ENCODE results near the gene ARHGAP18. TPM values are rescaled to one million over a fixed set of nuclear protein-coding genes. Genes with fewer than 3 reads are reported as not detected.

ARHGAP18 gene
- total and polyA plus RNA-seq, 2 donors = 4.9 to 39.5 TPM

DNA sequence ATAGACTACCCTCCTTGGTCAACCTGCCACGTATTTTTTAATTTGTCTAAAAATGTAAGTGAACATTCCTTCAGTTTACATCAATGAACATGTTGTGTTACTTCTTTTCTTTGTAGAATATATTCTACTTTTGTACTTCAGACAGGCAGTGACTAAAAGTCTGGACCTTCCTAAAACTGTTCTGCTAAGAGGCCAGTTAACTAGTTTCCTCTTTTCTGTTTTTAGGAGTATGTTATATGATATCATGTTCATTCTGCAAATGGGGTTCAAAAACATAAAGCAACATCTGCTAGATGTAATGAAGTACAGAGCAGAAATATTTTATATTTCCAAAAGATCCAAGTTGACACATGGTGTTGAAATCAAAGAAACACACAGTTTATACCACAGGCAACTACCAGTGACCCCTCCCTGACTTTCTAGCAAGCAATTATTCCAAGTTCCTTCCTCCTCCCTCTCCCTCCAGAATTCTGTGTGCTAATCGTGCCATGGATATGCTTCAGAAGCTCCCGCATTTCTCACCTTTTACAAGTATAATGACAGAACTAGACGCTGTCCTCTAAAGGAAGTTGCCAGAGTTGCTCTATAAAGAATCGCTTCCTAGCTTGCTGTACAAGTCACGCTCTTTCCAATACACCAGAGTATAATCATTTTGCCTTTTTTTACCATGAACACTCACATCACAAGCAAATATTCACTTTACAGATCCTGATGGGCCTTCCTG is 64.7 kb downstream of the ARHGAP18 start:
- DNase-seq (ENCODE audit: extremely low spot score) = no peak
- Histone ChIP-seq H3K4me3 (ENCODE audit: low read depth, low read length) (no peak overlapping the region), H3K36me3 (ENCODE audit: insufficient read depth) (no peaks in the 10 kb centered on the region), H3K27ac (ENCODE audit: low read depth) (no peak overlapping the region), H3K4me1 (ENCODE audit: insufficient read depth) (no peaks in the 10 kb centered on the region)
- 69% methylated on average over 6 of the region's 6 CpGs for WGBS

DNA sequence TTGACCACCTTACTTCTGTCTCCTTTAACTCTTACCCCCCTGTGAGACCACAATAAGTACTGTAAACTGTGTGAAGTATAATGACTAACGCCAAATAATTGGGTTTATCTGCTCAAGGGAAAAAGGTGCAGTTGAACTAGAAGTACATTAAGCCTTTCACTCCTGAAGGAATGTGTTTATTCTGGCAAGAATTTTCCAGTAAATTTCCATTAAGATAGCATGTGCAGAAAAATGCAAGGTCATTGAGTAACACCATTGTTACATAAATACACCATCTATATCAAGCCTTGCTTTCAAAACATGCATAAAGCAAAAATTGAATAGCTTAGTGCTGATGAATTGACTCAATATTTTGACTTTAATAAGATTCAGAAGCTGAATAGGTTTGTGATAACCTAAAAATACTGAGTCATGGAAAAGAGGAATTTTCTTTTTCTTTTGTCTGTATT is 65.4 kb downstream of the ARHGAP18 start:
- 64% methylated on average over 1 of the region's 1 CpG for WGBS
- no peak overlapping the region for H3K4me3 ChIP-seq (ENCODE audit: low read depth, low read length)
- H3K4me1 ChIP-seq (ENCODE audit: insufficient read depth) = no peaks in the 10 kb centered on the region
- H3K27ac ChIP-seq (ENCODE audit: low read depth) = no peak overlapping the region
- DNase-seq (ENCODE audit: extremely low spot score) = no peak
- H3K36me3 ChIP-seq (ENCODE audit: insufficient read depth) = no peaks in the 10 kb centered on the region

DNA sequence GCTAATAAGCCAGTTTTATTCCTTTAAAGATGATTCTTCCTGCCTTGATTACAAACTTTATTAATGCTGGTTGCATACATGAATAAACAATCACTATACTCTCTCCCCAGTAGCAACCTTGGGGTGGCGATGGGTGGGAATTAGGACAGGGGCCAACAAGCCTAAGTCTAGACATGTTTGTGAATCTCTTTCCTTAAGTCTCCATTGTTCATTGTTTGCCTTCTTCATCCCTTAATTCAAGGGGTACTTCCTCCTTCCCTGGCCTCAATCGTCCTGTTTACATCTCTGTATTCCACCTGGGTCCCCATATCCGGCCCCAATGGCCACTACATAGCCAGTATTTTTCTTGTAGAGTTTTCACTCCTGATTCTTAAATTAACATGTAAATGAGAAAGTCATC is 66.0 kb downstream of the ARHGAP18 start:
- Histone ChIP-seq H3K27ac (ENCODE audit: low read depth) (no peak overlapping the region), H3K36me3 (ENCODE audit: insufficient read depth) (no peaks in the 10 kb centered on the region), H3K4me3 (ENCODE audit: low read depth, low read length) (no peak overlapping the region), H3K4me1 (ENCODE audit: insufficient read depth) (no peaks in the 10 kb centered on the region)
- WGBS = 77% methylated on average over 3 of the region's 3 CpGs
- DNase-seq (ENCODE audit: extremely low spot score) = no peak

DNA sequence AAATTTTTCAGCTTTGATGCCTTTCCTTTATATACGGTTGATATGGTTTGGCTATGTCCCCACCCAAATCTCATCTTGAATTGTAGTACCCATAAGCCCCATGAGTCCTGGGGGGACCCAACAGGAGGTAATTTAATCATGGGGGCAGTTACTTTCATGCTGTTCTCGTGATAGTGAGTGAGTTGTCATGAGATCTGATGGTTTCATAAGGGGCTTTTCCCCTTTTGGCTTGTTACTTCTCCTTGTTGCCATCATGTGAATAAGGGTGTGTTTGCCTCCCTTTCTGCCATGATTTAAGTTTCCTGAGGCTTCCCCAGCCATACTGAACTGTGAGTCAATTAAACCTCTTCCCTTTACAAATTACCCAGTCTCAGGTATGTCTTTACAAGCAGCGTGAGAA is 66.8 kb downstream of the ARHGAP18 start:
- no peak overlapping the region for H3K4me3 ChIP-seq (ENCODE audit: low read depth, low read length)
- 92% methylated on average over 3 of the region's 3 CpGs for WGBS
- no peaks in the 10 kb centered on the region for H3K4me1 ChIP-seq (ENCODE audit: insufficient read depth)
- H3K27ac ChIP-seq (ENCODE audit: low read depth) = no peak overlapping the region
- no peak for DNase-seq (ENCODE audit: extremely low spot score)
- H3K36me3 ChIP-seq (ENCODE audit: insufficient read depth) = no peaks in the 10 kb centered on the region

DNA sequence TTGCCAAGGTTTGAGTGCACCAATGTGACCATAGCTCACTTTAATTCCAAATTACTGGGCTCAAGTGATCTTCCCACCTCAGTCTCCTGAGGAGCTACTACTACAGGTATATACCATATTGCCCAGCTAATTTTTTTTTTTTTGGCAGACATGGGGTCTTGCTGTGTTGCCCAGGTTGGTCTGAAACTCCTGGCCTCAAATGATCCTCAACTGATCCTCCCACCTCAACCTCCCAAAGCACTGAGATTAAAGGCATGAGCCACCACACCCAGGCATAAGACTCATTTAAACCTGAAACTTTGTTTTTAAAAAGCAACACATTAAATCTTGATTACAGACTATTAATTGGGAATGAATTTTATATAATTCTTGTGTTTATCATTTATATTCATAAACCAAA is 67.7 kb downstream of the ARHGAP18 start:
- Histone ChIP-seq H3K27ac (ENCODE audit: low read depth) (no peak overlapping the region), H3K4me1 (ENCODE audit: insufficient read depth) (no peaks in the 10 kb centered on the region), H3K36me3 (ENCODE audit: insufficient read depth) (no peaks in the 10 kb centered on the region), H3K4me3 (ENCODE audit: low read depth, low read length) (no peak overlapping the region)
- DNase-seq (ENCODE audit: extremely low spot score) = no peak

DNA sequence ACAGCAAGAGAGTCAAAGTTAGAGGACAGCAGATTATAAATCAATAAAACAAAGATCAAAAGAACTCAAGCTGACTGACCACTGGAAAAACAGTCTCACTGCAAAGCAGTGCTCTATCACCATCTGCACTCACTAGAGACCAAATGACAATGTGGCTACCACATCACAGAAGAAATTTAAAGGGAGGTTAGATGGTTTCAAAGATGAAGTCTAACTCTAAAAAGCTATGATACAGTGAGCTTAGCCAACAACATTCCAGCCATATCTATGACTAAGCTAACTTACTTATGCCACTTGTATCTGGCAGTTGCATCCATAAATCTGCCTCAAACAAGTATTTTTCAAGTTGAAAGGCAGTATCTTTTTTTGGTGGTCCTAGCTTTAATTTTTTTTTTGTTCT is 68.6 kb downstream of the ARHGAP18 start:
- H3K4me1 ChIP-seq (ENCODE audit: insufficient read depth) = no peaks in the 10 kb centered on the region
- no peak overlapping the region for H3K27ac ChIP-seq (ENCODE audit: low read depth)
- DNase-seq (ENCODE audit: extremely low spot score) = no peak
- no peak overlapping the region for H3K4me3 ChIP-seq (ENCODE audit: low read depth, low read length)
- no peaks in the 10 kb centered on the region for H3K36me3 ChIP-seq (ENCODE audit: insufficient read depth)

DNA sequence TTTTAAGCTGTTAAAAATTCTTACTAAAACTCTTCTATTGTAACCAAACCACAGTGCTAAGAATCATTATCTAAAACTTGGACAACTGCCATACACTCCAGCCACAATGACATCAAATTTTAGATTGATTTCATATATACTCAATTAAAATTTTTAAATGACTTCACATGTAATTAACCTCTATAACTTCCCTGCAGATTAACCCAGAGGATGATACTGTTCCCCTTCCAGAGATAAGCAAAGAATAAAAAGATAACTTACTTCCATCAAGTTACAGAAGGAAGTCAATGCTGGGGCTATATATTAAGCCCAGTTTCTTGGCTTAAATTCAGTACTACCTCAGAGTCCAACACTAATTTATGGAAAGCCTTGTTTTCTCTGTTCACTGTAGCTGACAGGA is 71.3 kb downstream of the ARHGAP18 start:
- no peak overlapping the region for H3K4me3 ChIP-seq (ENCODE audit: low read depth, low read length)
- no peaks in the 10 kb centered on the region for H3K4me1 ChIP-seq (ENCODE audit: insufficient read depth)
- no peak overlapping the region for H3K27ac ChIP-seq (ENCODE audit: low read depth)
- H3K36me3 ChIP-seq (ENCODE audit: insufficient read depth) = peaks cover 2% of the 10 kb centered on the region
- no peak for DNase-seq (ENCODE audit: extremely low spot score)

DNA sequence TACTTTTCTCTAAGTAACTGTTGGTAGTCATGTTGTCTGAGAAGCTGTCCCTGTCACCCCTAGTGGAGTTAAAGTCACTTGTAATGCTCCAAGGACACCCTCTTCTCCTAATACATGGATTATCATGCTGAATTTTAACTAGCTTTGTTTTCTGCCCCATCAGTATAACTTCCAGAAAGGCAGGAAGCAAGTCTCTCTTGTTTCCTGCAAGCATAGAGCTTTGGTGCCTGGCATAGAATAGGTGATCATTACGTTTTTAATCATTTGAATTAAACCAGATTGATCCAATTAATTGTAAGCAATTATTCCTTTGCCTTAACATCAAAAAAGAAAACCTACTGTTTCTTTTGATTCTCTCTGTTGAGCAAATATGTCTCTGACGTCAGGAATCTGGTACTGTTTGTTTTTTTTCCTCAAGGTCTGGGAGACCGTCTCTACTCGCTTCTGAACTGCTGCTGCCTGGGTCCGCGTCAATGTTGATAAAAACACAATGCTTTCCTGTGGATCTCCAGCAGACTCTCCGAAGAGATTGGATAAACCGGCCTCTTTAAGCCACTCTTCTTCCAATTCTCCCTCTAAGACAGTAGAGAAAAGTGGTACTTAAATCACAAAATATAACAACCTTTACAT is 71.8 kb downstream of the ARHGAP18 start:
- no peak overlapping the region for H3K27ac ChIP-seq (ENCODE audit: low read depth)
- no peak for DNase-seq (ENCODE audit: extremely low spot score)
- no peak overlapping the region for H3K4me3 ChIP-seq (ENCODE audit: low read depth, low read length)
- peaks cover 2% of the 10 kb centered on the region for H3K36me3 ChIP-seq (ENCODE audit: insufficient read depth)
- WGBS = 36% methylated on average over 8 of the region's 8 CpGs
- no peaks in the 10 kb centered on the region for H3K4me1 ChIP-seq (ENCODE audit: insufficient read depth)

DNA sequence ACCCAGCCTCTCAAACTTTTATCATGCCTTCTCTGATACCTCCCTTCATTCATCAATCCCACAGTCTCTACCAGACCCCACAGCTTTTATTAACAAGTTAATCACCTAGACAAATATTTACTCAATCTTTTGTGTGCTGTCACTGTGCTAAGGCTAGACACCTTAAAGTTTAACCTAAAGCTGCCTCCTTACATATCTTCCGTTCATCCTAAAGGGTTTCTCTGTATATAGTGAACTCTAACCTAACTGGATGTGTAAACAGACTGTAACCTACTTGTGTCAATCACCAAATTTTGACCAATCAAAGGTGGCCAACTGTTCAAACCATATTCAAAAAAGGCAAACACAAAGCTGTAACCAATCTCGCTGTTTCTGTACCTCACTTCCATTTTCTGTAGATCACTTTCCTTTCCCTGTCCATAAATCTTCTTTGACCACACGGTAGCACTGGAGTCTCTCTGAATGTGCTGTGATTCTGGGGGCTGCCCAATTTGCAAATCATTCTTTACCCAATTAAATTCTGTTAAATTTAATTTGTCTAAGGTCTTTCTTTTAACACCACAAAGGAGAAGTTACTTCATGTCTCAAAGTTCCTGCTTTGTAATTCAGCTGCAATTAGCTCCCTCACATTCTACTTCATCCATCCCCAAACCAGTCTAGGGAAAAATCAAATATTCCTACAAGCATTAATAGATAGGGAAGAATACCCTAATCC is 72.5 kb downstream of the ARHGAP18 start:
- no peak for DNase-seq (ENCODE audit: extremely low spot score)
- Histone ChIP-seq H3K4me1 (ENCODE audit: insufficient read depth) (no peaks in the 10 kb centered on the region), H3K36me3 (ENCODE audit: insufficient read depth) (peaks cover 2% of the 10 kb centered on the region), H3K4me3 (ENCODE audit: low read depth, low read length) (no peak overlapping the region), H3K27ac (ENCODE audit: low read depth) (no peak overlapping the region)
- 90% methylated on average over 3 of the region's 3 CpGs for WGBS

DNA sequence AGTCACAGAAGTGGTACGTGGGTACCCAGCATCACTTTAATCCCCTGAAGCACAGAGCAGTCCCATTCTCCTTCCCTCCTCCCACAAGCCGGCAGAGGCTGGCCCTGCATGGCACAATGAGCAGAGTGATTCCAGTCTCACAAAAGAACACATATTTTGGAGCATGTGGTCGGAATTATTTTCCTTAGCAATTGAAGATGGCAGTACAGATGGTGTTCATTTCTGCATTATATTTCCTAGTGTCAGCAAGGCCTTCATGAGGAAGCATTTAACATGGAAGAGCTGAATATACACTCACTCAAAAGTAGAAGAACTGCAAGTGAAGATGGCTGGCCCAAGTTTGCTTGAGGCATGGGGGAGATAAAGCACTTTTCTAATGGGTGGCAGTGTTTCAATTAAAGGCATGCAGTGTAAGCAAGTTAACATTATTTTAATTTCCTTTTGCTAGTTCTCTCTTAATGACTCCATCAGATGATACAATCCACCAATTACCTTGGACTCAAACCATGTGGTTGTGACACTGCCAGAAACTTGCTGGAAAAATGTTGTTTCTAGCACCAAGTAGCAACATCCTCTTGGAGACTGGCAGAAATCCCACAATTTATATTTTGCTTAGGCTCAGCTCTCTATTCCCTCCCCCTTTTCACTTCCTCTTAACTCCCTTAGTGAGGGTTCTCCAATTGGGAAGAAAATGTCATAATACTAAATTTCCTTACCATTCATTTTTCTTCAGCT is 74.4 kb downstream of the ARHGAP18 start:
- 92% methylated on average over 3 of the region's 3 CpGs for WGBS
- no peak for DNase-seq (ENCODE audit: extremely low spot score)

DNA sequence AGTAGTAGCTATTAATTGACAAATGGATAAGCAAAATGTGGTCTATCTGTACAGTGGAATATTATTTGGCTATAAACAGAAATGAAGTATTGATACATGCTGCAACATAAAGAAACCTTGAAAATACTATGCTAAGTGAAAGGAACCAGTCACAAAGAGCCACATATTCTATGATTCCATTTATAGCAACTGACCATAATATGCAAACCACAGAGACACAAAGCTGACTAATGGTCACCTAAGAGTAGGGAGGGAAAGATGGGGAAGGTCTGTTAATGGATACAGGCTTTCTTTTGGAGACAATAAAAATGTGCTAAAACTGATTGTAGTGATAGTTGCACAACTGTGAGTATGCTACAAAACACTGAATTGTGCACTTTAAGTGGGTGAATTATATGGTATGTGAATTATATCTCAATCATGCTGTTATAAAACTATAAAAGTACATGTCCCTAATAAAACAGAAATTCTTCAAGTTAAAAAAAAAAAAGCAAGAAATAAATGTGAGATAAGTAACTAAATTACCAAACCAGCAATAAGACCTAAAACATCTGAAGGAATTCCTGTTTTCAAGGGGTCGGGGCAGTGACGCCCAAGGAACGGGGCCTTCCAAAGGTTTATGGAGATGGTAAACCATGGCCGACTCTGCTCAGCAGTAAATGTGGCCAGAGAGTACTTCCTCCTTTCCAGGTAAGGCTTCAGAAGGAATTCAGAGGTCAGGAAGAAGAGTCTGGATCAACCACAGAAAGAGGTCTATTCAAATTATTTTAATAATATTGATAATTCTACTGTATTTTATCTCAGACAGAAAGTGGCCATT is 75.4 kb downstream of the ARHGAP18 start:
- whole genome bisulfite sequencing = 93% methylated on average over 4 of the region's 4 CpGs
- DNase-seq (ENCODE audit: extremely low spot score) = no peak

More for the DNA sequence above, 74.4 kb downstream of the ARHGAP18 start:
- Histone ChIP-seq H3K36me3 (ENCODE audit: insufficient read depth) (peaks cover 2% of the 10 kb centered on the region), H3K4me3 (ENCODE audit: low read depth, low read length) (no peak overlapping the region), H3K4me1 (ENCODE audit: insufficient read depth) (no peaks in the 10 kb centered on the region), H3K27ac (ENCODE audit: low read depth) (no peak overlapping the region)

DNA sequence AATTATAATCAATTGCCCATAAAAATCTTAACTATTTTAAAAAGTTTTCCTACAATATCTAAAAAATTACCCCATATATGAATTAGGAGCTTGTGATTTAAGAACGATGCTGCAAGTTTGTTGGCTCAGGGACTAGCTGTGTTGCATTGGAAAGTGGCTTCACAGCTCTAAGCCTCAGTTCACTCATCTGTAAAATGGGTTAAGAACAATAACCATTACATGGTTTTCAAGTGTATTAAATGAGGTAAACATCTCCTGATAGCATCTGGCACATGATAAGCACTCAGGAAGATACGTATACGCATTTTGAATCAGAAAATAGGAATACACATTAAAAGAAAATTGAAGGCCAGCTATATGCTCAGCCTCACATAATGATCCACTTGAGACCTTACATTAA is 76.4 kb downstream of the ARHGAP18 start:
- no peak overlapping the region for H3K4me3 ChIP-seq (ENCODE audit: low read depth, low read length)
- 96% methylated on average over 3 of the region's 3 CpGs for WGBS
- H3K36me3 ChIP-seq (ENCODE audit: insufficient read depth) = peaks cover 2% of the 10 kb centered on the region
- H3K27ac ChIP-seq (ENCODE audit: low read depth) = no peak overlapping the region
- no peaks in the 10 kb centered on the region for H3K4me1 ChIP-seq (ENCODE audit: insufficient read depth)
- DNase-seq (ENCODE audit: extremely low spot score) = no peak

More for the DNA sequence above, 75.4 kb downstream of the ARHGAP18 start:
- Histone ChIP-seq H3K36me3 (ENCODE audit: insufficient read depth) (peaks cover 2% of the 10 kb centered on the region), H3K27ac (ENCODE audit: low read depth) (no peak overlapping the region), H3K4me1 (ENCODE audit: insufficient read depth) (no peaks in the 10 kb centered on the region), H3K4me3 (ENCODE audit: low read depth, low read length) (no peak overlapping the region)

DNA sequence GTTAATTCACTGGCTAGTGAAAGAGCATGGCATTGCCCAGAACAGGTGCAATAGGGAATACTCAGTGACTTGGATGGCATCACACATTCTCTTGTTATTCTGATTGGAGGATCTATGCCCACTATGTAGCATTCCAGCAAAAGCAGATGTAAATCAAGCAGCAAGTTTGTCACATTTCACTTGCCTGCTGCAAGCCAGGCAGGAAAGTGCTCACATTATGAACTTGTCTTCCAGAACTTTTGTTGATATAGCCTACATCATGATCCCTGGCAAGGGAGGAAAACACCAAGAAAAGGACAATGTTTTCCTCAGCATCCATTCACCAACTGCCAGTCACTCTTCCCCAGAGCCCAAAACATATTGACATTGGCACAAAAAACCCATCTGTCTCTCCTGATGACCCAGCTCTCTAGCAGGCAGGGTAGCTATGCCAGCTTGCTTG is 77.8 kb downstream of the ARHGAP18 start:
- DNase-seq (ENCODE audit: extremely low spot score) = no peak
- no peak overlapping the region for H3K4me3 ChIP-seq (ENCODE audit: low read depth, low read length)
- H3K27ac ChIP-seq (ENCODE audit: low read depth) = no peak overlapping the region
- peaks cover 2% of the 10 kb centered on the region for H3K36me3 ChIP-seq (ENCODE audit: insufficient read depth)
- no peaks in the 10 kb centered on the region for H3K4me1 ChIP-seq (ENCODE audit: insufficient read depth)
